Progenitor cell of endocrine pancreas (in vitro differentiated cells): ENCODE results near the gene PLCB2. TPM values are rescaled to one million over a fixed set of nuclear protein-coding genes. Genes with fewer than 3 reads are reported as not detected.

Source experiments
- DNase-seq: peaks from one replicate; pipeline ENCODE4 v3.0.0; 2021; ENCODE audit warnings: low spot score; ENCODE audit not compliant: unreplicated experiment
- H3K27ac Mint-ChIP-seq: 2 replicates; pipeline ENCODE4 v1.8.0; 2021; ENCODE audit warnings: mild to moderate bottlenecking, moderate library complexity, mixed read lengths
- H3K27me3 Mint-ChIP-seq: 2 replicates; pipeline ENCODE4 v1.8.0; 2021; ENCODE audit warnings: mixed read lengths
- H3K36me3 Mint-ChIP-seq: 2 replicates; pipeline ENCODE4 v1.8.0; 2022; ENCODE audit warnings: mixed read lengths; ENCODE audit not compliant: insufficient read depth
- H3K4me1 Mint-ChIP-seq: 2 replicates; pipeline ENCODE4 v1.8.0; 2021; ENCODE audit warnings: low read depth, mixed read lengths
- H3K4me3 Mint-ChIP-seq: 2 replicates; pipeline ENCODE4 v1.8.0; 2021; ENCODE audit warnings: low read depth, mild to moderate bottlenecking, moderate library complexity, mixed read lengths
- H3K9me3 Mint-ChIP-seq: 2 replicates; pipeline ENCODE4 v1.8.0; 2021; ENCODE audit warnings: low read depth, mixed read lengths
- CTCF ChIP-seq: fragments of 200-600 bp; sonication (generic); IDR thresholded peaks from one replicate; pipeline ENCODE4 v1.5.0; 2021; ENCODE audit warnings: antibody characterized with exemption, mild to moderate bottlenecking; ENCODE audit not compliant: unreplicated experiment
- total RNA-seq: library from RNA; stranded (reverse); gene quantifications from 2 replicates; pipeline ENCODE4 v1.2.1, GENCODE V29; 2021

The PLCB2 gene
- total RNA-seq, 1 donor from 2014 or later: 2.5 TPM

- no peaks in the 10 kb centered on the region for H3K4me1 Mint-ChIP-seq
- no peak for DNase-seq
- no peak overlapping the region for H3K4me3 Mint-ChIP-seq
- no peak for TF ChIP-seq CTCF
- H3K36me3 Mint-ChIP-seq: peaks cover 6% of the 10 kb centered on the region
- no peaks in the 10 kb centered on the region for H3K27me3 Mint-ChIP-seq
- no peaks in the 10 kb centered on the region for H3K9me3 Mint-ChIP-seq
- H3K27ac Mint-ChIP-seq: no peak overlapping the region
Observed at GRCh38 chr15:40270246-40270995, 37.3 kb downstream of the PLCB2 start.

GRCh38 chr15:40269604-40270003 lies 38.1 kb downstream of the PLCB2 start:
- Mint-ChIP-seq H3K27me3 (no peaks in the 10 kb centered on the region), H3K27ac (no peak overlapping the region), H3K4me3 (no peak overlapping the region), H3K36me3 (peaks cover 3% of the 10 kb centered on the region), H3K9me3 (no peaks in the 10 kb centered on the region), H3K4me1 (no peaks in the 10 kb centered on the region)
- no peak for TF ChIP-seq CTCF
- no peak for DNase-seq

- H3K4me1 Mint-ChIP-seq: no peaks in the 10 kb centered on the region
- H3K27me3 Mint-ChIP-seq: no peaks in the 10 kb centered on the region
- H3K27ac Mint-ChIP-seq: no peak overlapping the region
- H3K36me3 Mint-ChIP-seq: peaks cover 3% of the 10 kb centered on the region
- no peak overlapping the region for H3K4me3 Mint-ChIP-seq
- TF ChIP-seq CTCF: no peak
- H3K9me3 Mint-ChIP-seq: no peaks in the 10 kb centered on the region
- DNase-seq: no peak
Observed at GRCh38 chr15:40267670-40268069, 40.1 kb downstream of the PLCB2 start.

GRCh38 chr15:40266828-40267304 lies 40.9 kb downstream of the PLCB2 start:
- H3K4me1 Mint-ChIP-seq: no peaks in the 10 kb centered on the region
- no peaks in the 10 kb centered on the region for H3K9me3 Mint-ChIP-seq
- no peak for DNase-seq
- no peak overlapping the region for H3K4me3 Mint-ChIP-seq
- H3K36me3 Mint-ChIP-seq: peaks cover 3% of the 10 kb centered on the region
- H3K27ac Mint-ChIP-seq: no peak overlapping the region
- H3K27me3 Mint-ChIP-seq: no peaks in the 10 kb centered on the region
- no peak for TF ChIP-seq CTCF

GRCh38 chr15:40265875-40266274 lies 41.9 kb downstream of the PLCB2 start:
- no peak for TF ChIP-seq CTCF
- Mint-ChIP-seq H3K27ac (no peak overlapping the region), H3K36me3 (peaks cover 5% of the 10 kb centered on the region), H3K4me3 (no peak overlapping the region), H3K4me1 (no peaks in the 10 kb centered on the region), H3K9me3 (no peaks in the 10 kb centered on the region), H3K27me3 (no peaks in the 10 kb centered on the region)
- no peak for DNase-seq
